GM21381 (cell line): ENCODE results near the gene MAPK8IP2.

Experiments used
- ATAC-seq: cut with Tn5 transposase; IDR thresholded peaks from one replicate; pipeline ENCODE4 v1.9.1; 2021; ENCODE audit warnings: mild to moderate bottlenecking, moderate library complexity; ENCODE audit not compliant: unreplicated experiment

MAPK8IP2 gene

GRCh38 chr22:50575426-50575941 is 25.1 kb upstream of the MAPK8IP2 start:
- no peak for ATAC-seq

- ATAC-seq: no peak
Measured at GRCh38 chr22:50576070-50576469, 24.5 kb upstream of the MAPK8IP2 start.

- ATAC-seq: no peak
Measured at GRCh38 chr22:50576806-50577696, 23.5 kb upstream of the MAPK8IP2 start.

GRCh38 chr22:50577697-50577986 is 23.0 kb upstream of the MAPK8IP2 start:
- ATAC-seq: no peak

- no peak for ATAC-seq
Measured at GRCh38 chr22:50577987-50578775, 22.4 kb upstream of the MAPK8IP2 start, which contains the start of gene CPT1B. TSS of gene CPT1B (minus strand) at chr22:50578427. CDS start at chr22:50577915, 512 bp downstream.

GRCh38 chr22:50578776-50579310 is 21.8 kb upstream of the MAPK8IP2 start:
- ATAC-seq: no peak

- no peak for ATAC-seq
Measured at GRCh38 chr22:50579752-50580151, 20.8 kb upstream of the MAPK8IP2 start.

GRCh38 chr22:50581031-50581949 is 19.3 kb upstream of the MAPK8IP2 start:
- ATAC-seq: no peak

GRCh38 chr22:50581950-50582492 is 18.6 kb upstream of the MAPK8IP2 start:
- ATAC-seq: peak; percentile 13

- peak; percentile 86 for ATAC-seq
Measured at GRCh38 chr22:50582493-50583293, 17.9 kb upstream of the MAPK8IP2 start, which contains the start of gene CHKB. TSS of gene CHKB (minus strand) at chr22:50582849. CDS start at chr22:50582781, 68 bp downstream.

- peak; percentile 17 for ATAC-seq
Measured at GRCh38 chr22:50583294-50583861, 17.2 kb upstream of the MAPK8IP2 start.

GRCh38 chr22:50584106-50585096 is 16.2 kb upstream of the MAPK8IP2 start:
- no peak for ATAC-seq

GRCh38 chr22:50585238-50585637 is 15.4 kb upstream of the MAPK8IP2 start:
- ATAC-seq: no peak

- ATAC-seq: no peak
Measured at GRCh38 chr22:50585781-50586180, 14.8 kb upstream of the MAPK8IP2 start.

- no peak for ATAC-seq
Measured at GRCh38 chr22:50586416-50586815, 14.2 kb upstream of the MAPK8IP2 start.

GRCh38 chr22:50587407-50587806 is 13.2 kb upstream of the MAPK8IP2 start:
- no peak for ATAC-seq

GRCh38 chr22:50595189-50595588 is 5.4 kb upstream of the MAPK8IP2 start:
- no peak for ATAC-seq

- ATAC-seq: no peak
Measured at GRCh38 chr22:50597097-50597496, 3.5 kb upstream of the MAPK8IP2 start.
